Measurements from ENCODE around the gene TENM4.

The TENM4 gene

GRCh38 chr11:79440571-79441460 lies at the start of gene TENM4:
TSS of gene TENM4 (minus strand) at chr11:79441030. CDS start at chr11:79069944, 371,086 bp downstream.
- no peak for DNase-seq (ENCODE audit: low read depth, low spot score)

GRCh38 chr11:79488286-79488685 lies 47.5 kb upstream of the TENM4 start:
- no peak for DNase-seq (ENCODE audit: low read depth, low spot score)

- no peak for DNase-seq (ENCODE audit: low read depth, low spot score)
These were observed 46.6 kb upstream of the TENM4 start for GRCh38 chr11:79487412-79487811.

GRCh38 chr11:79486242-79486984 lies 45.6 kb upstream of the TENM4 start:
- DNase-seq (ENCODE audit: low read depth, low spot score) = no peak

GRCh38 chr11:79485694-79486093 lies 44.9 kb upstream of the TENM4 start:
- DNase-seq (ENCODE audit: low read depth, low spot score) = peak; percentile 54

GRCh38 chr11:79484872-79485271 lies 44.0 kb upstream of the TENM4 start:
- no peak for DNase-seq (ENCODE audit: low read depth, low spot score)

GRCh38 chr11:79482800-79483199 lies 42.0 kb upstream of the TENM4 start:
- DNase-seq (ENCODE audit: low read depth, low spot score) = no peak

GRCh38 chr11:79481795-79482194 lies 41.0 kb upstream of the TENM4 start:
- no peak for DNase-seq (ENCODE audit: low read depth, low spot score)

- no peak for DNase-seq (ENCODE audit: low read depth, low spot score)
These were observed 40.0 kb upstream of the TENM4 start for GRCh38 chr11:79480864-79481263.

- DNase-seq (ENCODE audit: low read depth, low spot score) = peak; percentile 85
These were observed 32.1 kb upstream of the TENM4 start for GRCh38 chr11:79472819-79473529.

- no peak for DNase-seq (ENCODE audit: low read depth, low spot score)
These were observed 30.4 kb upstream of the TENM4 start for GRCh38 chr11:79471071-79471844.

- DNase-seq (ENCODE audit: low read depth, low spot score) = no peak
These were observed 29.3 kb upstream of the TENM4 start for GRCh38 chr11:79470161-79470560.

GRCh38 chr11:79467761-79468160 lies 26.9 kb upstream of the TENM4 start:
- DNase-seq (ENCODE audit: low read depth, low spot score) = no peak

- DNase-seq (ENCODE audit: low read depth, low spot score) = no peak
These were observed 25.6 kb upstream of the TENM4 start for GRCh38 chr11:79466411-79466810.

GRCh38 chr11:79465160-79465559 lies 24.3 kb upstream of the TENM4 start:
- DNase-seq (ENCODE audit: low read depth, low spot score) = no peak

- DNase-seq (ENCODE audit: low read depth, low spot score) = no peak
These were observed 21.1 kb upstream of the TENM4 start for GRCh38 chr11:79461666-79462645.

- no peak for DNase-seq (ENCODE audit: low read depth, low spot score)
These were observed 20.3 kb upstream of the TENM4 start for GRCh38 chr11:79461144-79461543.

GRCh38 chr11:79458709-79459108 lies 17.9 kb upstream of the TENM4 start:
- DNase-seq (ENCODE audit: low read depth, low spot score) = no peak

- no peak for DNase-seq (ENCODE audit: low read depth, low spot score)
These were observed 15.7 kb upstream of the TENM4 start for GRCh38 chr11:79456501-79456900.

GRCh38 chr11:79453617-79454016 lies 12.8 kb upstream of the TENM4 start:
- no peak for DNase-seq (ENCODE audit: low read depth, low spot score)

Data from iPS DF 19.7 (cell line).